GM12872 (cell line): ENCODE measurements around the gene PHACTR1.

ENCODE experiments used
- TF ChIP-seq, protein P1 (sequence below): IDR thresholded peaks from 3 replicates; pipeline ENCODE4 v1.5.1; 2011; ENCODE audit warnings: low read depth, mild to moderate bottlenecking, low read length, moderate library complexity; ENCODE audit not compliant: insufficient read depth

Gene PHACTR1

DNA sequence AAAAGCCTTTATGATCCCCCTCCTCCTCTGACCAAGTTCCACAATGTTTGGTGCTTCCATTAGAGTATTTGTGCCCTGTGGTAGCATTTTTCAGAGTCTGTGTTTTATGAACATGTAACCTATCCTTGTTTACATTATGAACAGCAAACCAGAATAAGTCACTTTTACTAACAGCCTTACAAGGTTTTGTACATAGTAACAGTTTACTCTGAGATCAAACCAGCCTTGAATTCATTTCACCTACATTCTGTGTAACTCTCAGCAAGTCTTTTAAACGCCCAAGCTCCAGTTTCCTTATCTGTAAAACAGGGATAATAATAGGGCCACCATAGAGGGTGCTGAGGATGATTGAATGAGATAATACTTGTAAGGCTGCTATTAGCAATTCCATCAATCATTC lies 175.0 kb downstream of the PHACTR1 start:
- TF ChIP-seq, protein P1, sequence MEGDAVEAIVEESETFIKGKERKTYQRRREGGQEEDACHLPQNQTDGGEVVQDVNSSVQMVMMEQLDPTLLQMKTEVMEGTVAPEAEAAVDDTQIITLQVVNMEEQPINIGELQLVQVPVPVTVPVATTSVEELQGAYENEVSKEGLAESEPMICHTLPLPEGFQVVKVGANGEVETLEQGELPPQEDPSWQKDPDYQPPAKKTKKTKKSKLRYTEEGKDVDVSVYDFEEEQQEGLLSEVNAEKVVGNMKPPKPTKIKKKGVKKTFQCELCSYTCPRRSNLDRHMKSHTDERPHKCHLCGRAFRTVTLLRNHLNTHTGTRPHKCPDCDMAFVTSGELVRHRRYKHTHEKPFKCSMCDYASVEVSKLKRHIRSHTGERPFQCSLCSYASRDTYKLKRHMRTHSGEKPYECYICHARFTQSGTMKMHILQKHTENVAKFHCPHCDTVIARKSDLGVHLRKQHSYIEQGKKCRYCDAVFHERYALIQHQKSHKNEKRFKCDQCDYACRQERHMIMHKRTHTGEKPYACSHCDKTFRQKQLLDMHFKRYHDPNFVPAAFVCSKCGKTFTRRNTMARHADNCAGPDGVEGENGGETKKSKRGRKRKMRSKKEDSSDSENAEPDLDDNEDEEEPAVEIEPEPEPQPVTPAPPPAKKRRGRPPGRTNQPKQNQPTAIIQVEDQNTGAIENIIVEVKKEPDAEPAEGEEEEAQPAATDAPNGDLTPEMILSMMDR, result no peak

DNA sequence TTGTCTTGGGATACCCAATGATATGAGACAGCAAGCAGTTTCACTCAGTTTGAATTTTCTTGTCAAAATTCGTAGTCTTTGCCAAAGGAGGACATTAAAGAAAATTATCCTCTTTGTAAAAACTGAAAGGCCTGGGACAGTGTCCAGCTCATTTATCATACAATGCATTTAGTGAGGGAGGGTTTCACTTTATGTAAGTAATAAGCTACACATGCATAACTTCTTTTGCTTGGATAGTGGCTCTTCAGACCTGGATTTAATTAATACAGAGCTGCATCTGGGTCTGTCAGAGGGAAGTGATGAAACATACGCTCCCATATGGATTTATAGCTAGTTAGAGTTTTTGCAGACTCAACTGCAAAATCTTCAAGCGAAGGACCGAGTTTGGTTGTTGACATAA lies 175.6 kb downstream of the PHACTR1 start:
- TF ChIP-seq, protein P1, result no peak

DNA sequence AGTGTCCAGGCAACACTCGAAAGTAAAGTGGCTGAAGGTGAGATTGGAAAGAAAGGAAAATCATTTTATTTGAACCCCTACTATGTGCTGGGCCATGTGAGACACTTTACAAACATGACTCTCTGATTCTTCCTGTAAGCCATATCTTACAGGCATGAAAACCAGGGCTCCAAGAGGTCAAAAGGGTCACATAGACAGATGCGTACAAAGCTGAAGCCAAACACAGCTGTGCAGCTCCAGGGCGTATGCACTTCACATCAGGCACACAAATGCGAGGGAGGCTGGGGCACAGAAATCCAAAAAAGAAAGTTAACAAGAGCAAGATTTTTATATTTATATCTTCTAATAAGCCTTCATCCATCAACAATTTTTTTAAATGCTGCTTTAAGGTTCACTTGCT lies 176.5 kb downstream of the PHACTR1 start:
- TF ChIP-seq, protein P1, result no peak

DNA sequence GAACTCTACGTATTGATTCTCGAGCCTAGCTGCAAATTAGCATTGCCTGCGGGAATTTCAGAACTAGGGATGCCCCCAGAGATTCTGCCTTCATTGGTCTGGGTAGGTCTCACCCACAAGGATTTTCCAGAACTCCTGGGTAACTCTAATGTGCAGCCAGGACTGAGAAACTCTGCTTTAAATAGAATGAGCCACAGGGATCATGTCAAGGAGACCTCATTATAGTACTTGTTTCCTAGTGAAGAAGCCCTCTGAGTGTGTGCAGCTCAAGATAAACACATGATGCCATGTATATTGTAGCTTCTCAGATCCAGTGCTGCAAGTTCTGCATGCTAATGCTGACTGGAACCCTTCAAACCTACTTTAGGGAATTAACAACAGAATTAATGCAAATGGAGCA lies 179.2 kb downstream of the PHACTR1 start:
- TF ChIP-seq, protein P1, result no peak

DNA sequence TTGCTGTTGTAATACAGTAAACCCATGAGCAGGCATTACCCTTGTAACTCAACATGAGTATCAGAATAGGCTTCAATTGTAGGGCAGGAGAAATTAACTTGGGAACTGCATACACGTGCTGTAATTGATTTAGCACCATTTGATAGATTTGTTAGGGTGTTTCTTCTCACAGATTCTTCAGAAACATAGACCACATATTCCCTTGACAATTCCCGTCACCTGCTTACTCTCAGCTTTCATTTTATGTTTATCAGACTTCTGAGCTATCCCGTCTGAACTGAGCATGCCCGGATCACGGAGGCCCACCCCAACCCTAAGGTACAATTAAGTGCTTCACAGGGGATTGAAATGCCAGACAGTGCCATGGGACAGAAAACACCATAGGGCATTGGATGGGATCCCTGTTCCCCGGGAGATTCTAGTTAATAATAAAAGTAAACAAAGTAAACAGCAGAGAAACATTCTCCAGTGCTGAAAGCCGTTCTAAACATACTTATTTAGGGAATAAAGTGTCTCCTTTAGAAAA lies 179.7 kb downstream of the PHACTR1 start:
- TF ChIP-seq, protein P1, result no peak

DNA sequence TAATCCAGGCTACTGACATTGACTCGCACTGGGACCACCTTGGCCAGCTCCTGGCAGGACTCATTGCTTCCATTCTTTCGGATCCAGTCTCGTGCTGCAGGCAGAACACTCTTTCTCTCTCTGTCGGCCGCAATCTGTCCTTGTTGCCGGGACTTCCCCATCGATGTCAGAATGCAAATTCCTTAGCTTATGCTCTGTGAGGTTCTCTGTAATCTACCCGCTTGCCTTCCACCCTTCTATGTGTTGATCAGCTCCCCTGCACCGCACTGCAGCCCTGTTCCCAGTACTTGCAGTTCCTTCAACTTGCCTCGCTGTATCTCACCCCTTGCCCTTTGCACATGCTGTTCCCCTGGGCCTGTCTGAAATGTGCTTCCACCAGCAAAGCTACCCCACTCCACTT lies 182.0 kb downstream of the PHACTR1 start:
- TF ChIP-seq, protein P1, result no peak

DNA sequence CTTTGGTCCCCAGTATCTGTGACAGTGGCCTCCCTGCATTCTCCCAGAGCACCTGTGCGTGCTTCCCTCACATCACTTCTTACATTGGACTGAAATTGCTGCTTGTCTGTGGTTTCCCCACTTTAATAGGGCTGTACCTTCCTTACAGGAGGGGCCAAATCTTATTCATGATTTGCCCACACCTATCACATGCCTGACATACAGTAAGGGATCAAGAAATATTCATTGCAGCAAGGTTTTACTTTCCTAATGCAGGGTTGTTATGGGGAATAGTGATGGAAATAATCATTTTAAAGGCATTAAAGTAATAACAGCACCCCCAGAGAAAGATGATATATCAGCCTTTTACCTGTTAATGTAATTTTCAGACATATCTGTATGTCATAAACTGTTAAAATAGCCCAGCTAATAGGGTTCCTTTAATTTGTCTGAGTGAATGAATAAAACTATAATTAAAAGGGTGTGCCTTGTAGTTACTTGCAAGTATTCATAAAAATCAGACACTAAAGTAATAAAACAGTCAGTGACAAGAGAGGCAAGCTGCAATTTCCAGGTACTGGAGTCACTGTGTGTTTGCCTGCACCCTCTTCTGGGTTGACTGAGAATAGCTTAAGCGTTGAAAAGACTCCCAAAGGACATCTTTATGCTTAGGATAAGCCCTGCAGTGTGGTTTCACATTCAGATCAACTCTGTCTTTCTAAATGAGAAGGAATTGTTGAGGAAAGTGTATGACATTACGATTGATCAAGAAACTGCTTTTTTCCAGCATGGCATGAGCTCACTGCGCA lies 182.7 kb downstream of the PHACTR1 start:
- TF ChIP-seq, protein P1, result no peak
